Fibroblast of pulmonary artery (primary cell): Measurements from ENCODE around the gene ZBP1.

ENCODE experiments used
- DNase-seq: peaks from one replicate; pipeline ENCODE4 v3.0.0-alpha.2; 2010; ENCODE audit warnings: low read depth
- H3K4me3 ChIP-seq: replicated peaks from 2 replicates; pipeline ENCODE4 v1.5.1; 2011; ENCODE audit warnings: low read depth, mild to moderate bottlenecking, control low read depth, low read length, moderate library complexity
- CTCF ChIP-seq: IDR thresholded peaks from 2 replicates; pipeline ENCODE4 v1.5.1; 2011; ENCODE audit warnings: mild to moderate bottlenecking, control low read depth, low read length, inconsistent platforms; ENCODE audit errors: missing control alignments

ZBP1 gene

GRCh38 chr20:57571782-57572416 lies 48.3 kb downstream of the ZBP1 start:
- H3K4me3 ChIP-seq = no peak overlapping the region
- TF ChIP-seq CTCF = no peak
- no peak for DNase-seq

DNA sequence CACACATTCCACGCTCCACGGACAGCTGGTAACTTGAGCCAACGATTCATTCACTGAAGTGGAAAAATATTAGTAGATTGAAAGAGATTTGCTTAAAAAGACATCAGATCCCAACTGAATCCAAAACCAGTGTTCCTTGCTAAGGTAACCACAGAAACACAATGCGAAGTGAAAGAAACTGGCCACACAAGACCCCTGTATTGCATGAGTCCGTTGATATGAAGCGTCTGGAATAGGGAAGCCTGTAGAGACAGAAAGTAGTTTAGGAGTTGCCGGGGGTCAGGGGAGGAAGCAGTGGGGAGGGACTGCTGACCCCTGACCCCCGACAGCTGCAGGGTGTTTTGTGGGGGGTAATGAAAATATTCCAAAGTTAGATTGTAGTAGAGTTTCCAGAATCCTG lies 49.3 kb downstream of the ZBP1 start:
- DNase-seq = no peak
- TF ChIP-seq CTCF = no peak

DNA sequence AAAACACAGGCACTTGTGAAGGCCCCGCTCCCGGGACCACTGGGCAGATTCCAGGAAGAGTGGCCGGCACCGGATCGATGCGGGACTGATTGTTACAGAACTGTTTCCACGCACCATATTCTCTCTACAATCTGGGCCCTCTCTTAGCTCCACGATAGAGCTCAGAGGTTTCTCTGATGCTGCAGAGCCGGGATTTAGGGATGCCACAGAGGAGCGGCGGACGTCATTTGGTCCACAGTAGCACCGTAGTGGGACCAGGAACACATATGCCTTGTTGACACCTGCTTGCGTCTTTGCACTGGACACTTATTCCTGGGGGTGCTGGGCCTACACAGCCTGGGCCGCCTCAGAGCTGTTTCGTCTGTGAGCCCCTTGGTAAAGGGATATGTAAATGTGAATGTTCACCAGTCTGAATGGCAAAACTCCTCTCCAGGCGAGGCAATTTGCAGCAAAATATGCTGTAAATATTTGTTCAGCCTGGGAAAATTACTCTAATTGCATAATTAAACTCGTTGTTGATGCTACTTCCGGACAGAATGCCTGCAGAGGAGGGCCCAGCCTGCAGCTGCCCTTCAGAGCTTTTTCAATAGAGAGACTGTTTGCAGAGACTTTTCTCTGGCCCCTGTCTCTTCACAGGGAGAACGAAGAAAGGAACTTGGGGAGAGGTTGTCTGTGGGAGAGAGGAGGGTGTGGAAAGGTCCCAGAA lies 49.9 kb downstream of the ZBP1 start:
- no peak overlapping the region for H3K4me3 ChIP-seq
- TF ChIP-seq CTCF = no peak
- DNase-seq = no peak

More for the DNA sequence above, 49.3 kb downstream of the ZBP1 start:
- no peak overlapping the region for H3K4me3 ChIP-seq

- no peak for TF ChIP-seq CTCF
- DNase-seq = no peak
- H3K4me3 ChIP-seq = no peak overlapping the region
Measured at GRCh38 chr20:57568960-57569359, 51.3 kb downstream of the ZBP1 start.

GRCh38 chr20:57568088-57568896 lies 51.9 kb downstream of the ZBP1 start:
- no peak for TF ChIP-seq CTCF
- no peak overlapping the region for H3K4me3 ChIP-seq
- no peak for DNase-seq

- no peak for DNase-seq
- no peak for TF ChIP-seq CTCF
- H3K4me3 ChIP-seq = no peak overlapping the region
Measured at GRCh38 chr20:57567471-57568079, 52.7 kb downstream of the ZBP1 start.
